Caco-2 (cell line): ENCODE data around the gene LHPP. TPM values are rescaled to one million over a fixed set of nuclear protein-coding genes. Genes with fewer than 3 reads are reported as not detected.

Experiments
- BruUV-seq: library from RNA; stranded (reverse); fragments of 400-500 nt; replicated peaks from 2 replicates; lab custom pipeline; 2021; lab: Mats Ljungman, UMichigan
- CTCF ChIA-PET: fragments of 300-600 bp; sonication (Branson Sonifier 250); formaldehyde crosslinking; loops from one replicate; lab custom pipeline; 2022; ENCODE audit warnings: antibody characterized with exemption; lab: Charles Lee
- POLR2A ChIA-PET: fragments of 300-600 bp; sonication (Branson Sonifier 250); formaldehyde crosslinking; loops from one replicate; lab custom pipeline; 2022; ENCODE audit warnings: antibody characterized with exemption; lab: Charles Lee
- DNase-seq, 2 experiments: peaks; one replicate each; pipeline versions ENCODE4 v3.0.0 to v3.0.0-alpha.2; 2020 to 2022
- H3K27me3 ChIP-seq: replicated peaks from 2 replicates; pipeline ENCODE4 v1.6.0; 2011; ENCODE audit warnings: low read length; ENCODE audit not compliant: control insufficient read depth, insufficient read depth
- H3K36me3 ChIP-seq: 2 replicates; pipeline ENCODE4 v1.5.1; 2011; ENCODE audit warnings: low read length; ENCODE audit not compliant: control insufficient read depth, insufficient read depth
- H3K4me1 ChIP-seq: fragments of 250-450 bp; sonication (Bioruptor Pico); 2 replicates; pipeline ENCODE4 v1.5.1; 2020; ENCODE audit warnings: mild to moderate bottlenecking
- H3K4me3 ChIP-seq: 2 replicates; pipeline ENCODE4 v1.5.1; 2011; ENCODE audit warnings: low read depth, mild to moderate bottlenecking, control low read depth, low read length
- H3K9me3 ChIP-seq: fragments of 250-450 bp; sonication (Bioruptor Pico); 2 replicates; pipeline ENCODE4 v1.5.1; 2020; ENCODE audit warnings: mild to moderate bottlenecking, moderate library complexity
- H3K27ac Mint-ChIP-seq: one replicate; pipeline ENCODE4 v1.8.0; 2022; ENCODE audit warnings: mixed read lengths; ENCODE audit not compliant: unreplicated experiment
- H3K27me3 Mint-ChIP-seq: one replicate; pipeline ENCODE4 v1.8.0; 2022; ENCODE audit warnings: mixed read lengths; ENCODE audit not compliant: insufficient read depth, unreplicated experiment
- H3K36me3 Mint-ChIP-seq: one replicate; pipeline ENCODE4 v1.8.0; 2022; ENCODE audit warnings: mild to moderate bottlenecking, mixed read lengths; ENCODE audit not compliant: insufficient read depth, unreplicated experiment
- H3K4me1 Mint-ChIP-seq: one replicate; pipeline ENCODE4 v1.8.0; 2022; ENCODE audit warnings: low read depth, mixed read lengths; ENCODE audit not compliant: unreplicated experiment
- H3K4me3 Mint-ChIP-seq: one replicate; pipeline ENCODE4 v1.8.0; 2022; ENCODE audit warnings: mild to moderate bottlenecking, moderate library complexity, mixed read lengths; ENCODE audit not compliant: unreplicated experiment
- H3K9me3 Mint-ChIP-seq: one replicate; pipeline ENCODE4 v1.8.0; 2022; ENCODE audit warnings: mixed read lengths; ENCODE audit not compliant: unreplicated experiment
- intact Hi-C: fragments of 100-400 bp; cut with micrococcal nuclease; formaldehyde crosslinking; loops from one replicate; pipeline ENCODE4 v1.10.0; 2022; ENCODE audit not compliant: unreplicated experiment
- total RNA-seq: library from RNA; stranded (reverse); gene quantifications from 2 replicates; pipeline ENCODE4 v1.2.3, GENCODE V29; 2022
- TF ChIP-seq, protein P1 (sequence below), 2 experiments: fragments of 200-600 bp in 1 of 2; IDR thresholded peaks; 1 replicate in 1 of 2; 2 replicates in 1 of 2; pipeline versions ENCODE4 v1.5.1 to v1.8.0; 2011 to 2022; ENCODE audit warnings: antibody characterized with exemption in 1 of 2, control low read depth in 1 of 2, inconsistent platforms in 1 of 2, low read depth in 1 of 2, low read length in 1 of 2, mild to moderate bottlenecking in 1 of 2, moderate library complexity in 1 of 2; ENCODE audit not compliant: insufficient read depth in 1 of 2, severe bottlenecking in 1 of 2, unreplicated experiment in 1 of 2

LHPP gene
- total RNA-seq, 1 experiment from 2014 or later: 15.9 TPM

DNA sequence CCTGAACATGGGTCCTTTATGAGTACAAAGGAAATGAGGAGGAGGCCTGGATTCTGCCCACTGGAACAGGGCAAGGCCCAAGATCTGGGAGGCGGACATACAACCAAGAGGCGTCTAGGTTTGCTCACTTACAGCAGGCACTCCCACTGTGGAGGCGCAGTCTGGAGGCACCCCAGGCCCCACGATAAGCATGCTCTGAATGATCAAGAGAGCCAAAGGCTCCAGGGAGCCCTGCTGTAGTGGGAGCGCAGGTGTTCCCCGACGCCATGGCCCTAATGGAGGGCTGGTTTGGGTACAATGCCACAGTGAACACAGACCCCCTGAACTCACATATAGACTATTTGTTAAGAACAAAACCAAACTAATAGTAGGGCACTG, 194.5 kb downstream of the LHPP start:
- no peaks in the 10 kb centered on the region for H3K9me3 Mint-ChIP-seq
- no peaks in the 10 kb centered on the region for H3K9me3 ChIP-seq
- no peak overlapping the region for H3K4me3 Mint-ChIP-seq
- no peak overlapping the region for H3K4me3 ChIP-seq
- no peaks in the 10 kb centered on the region for H3K36me3 Mint-ChIP-seq
- no peak for DNase-seq
- intact Hi-C loops: no loop called here
- H3K27ac Mint-ChIP-seq: no peak overlapping the region
- no peaks in the 10 kb centered on the region for H3K27me3 ChIP-seq
- no peaks in the 10 kb centered on the region for H3K36me3 ChIP-seq
- POLR2A ChIA-PET: no interaction called here
- peaks cover 7% of the 10 kb centered on the region for H3K4me1 Mint-ChIP-seq
- CTCF ChIA-PET: no interaction called here
- H3K4me1 ChIP-seq: no peaks in the 10 kb centered on the region; the same call in 1 of the 2 replicates
- TF ChIP-seq, protein P1, sequence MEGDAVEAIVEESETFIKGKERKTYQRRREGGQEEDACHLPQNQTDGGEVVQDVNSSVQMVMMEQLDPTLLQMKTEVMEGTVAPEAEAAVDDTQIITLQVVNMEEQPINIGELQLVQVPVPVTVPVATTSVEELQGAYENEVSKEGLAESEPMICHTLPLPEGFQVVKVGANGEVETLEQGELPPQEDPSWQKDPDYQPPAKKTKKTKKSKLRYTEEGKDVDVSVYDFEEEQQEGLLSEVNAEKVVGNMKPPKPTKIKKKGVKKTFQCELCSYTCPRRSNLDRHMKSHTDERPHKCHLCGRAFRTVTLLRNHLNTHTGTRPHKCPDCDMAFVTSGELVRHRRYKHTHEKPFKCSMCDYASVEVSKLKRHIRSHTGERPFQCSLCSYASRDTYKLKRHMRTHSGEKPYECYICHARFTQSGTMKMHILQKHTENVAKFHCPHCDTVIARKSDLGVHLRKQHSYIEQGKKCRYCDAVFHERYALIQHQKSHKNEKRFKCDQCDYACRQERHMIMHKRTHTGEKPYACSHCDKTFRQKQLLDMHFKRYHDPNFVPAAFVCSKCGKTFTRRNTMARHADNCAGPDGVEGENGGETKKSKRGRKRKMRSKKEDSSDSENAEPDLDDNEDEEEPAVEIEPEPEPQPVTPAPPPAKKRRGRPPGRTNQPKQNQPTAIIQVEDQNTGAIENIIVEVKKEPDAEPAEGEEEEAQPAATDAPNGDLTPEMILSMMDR (IDR thresholded peaks at IDR 0.05; ENCODE audit: insufficient read depth in 1 of 2, low read depth in 1 of 2, low read length in 1 of 2, severe bottlenecking in 1 of 2, unreplicated experiment in 1 of 2): no peak
- BruUV-seq: no TSS peak
- no peaks in the 10 kb centered on the region for H3K27me3 Mint-ChIP-seq

DNA sequence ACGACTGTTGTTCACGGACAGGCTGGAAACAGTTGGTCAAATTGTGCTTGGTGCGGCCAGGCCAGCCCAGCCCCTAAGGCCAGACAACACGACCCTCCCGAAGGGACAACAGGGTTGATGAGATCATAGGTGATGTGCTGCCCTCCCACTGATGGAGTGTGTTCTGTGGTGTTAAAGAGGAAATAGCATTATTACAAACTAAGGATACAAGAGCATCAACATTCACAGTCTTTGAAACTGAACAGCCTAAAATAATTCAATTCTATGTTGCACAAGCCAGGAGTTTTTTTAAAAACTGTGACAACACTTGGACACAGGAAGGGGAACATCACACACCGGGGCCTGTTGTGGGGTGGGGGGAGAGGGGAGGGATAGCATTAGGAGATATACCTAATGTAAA, 194.9 kb downstream of the LHPP start:
- no peaks in the 10 kb centered on the region; the same call in 1 of the 2 replicates for H3K4me1 ChIP-seq
- ChIA-PET POLR2A (no interaction called here), CTCF (no interaction called here)
- no peak for DNase-seq
- H3K4me3 ChIP-seq: no peak overlapping the region
- no peak overlapping the region for H3K4me3 Mint-ChIP-seq
- no TSS peak for BruUV-seq
- no peaks in the 10 kb centered on the region for H3K9me3 ChIP-seq
- no peaks in the 10 kb centered on the region for H3K9me3 Mint-ChIP-seq
- H3K36me3 ChIP-seq: no peaks in the 10 kb centered on the region
- TF ChIP-seq, protein P1 (IDR thresholded peaks at IDR 0.05; ENCODE audit: insufficient read depth in 1 of 2, low read depth in 1 of 2, low read length in 1 of 2, severe bottlenecking in 1 of 2, unreplicated experiment in 1 of 2): no peak
- H3K36me3 Mint-ChIP-seq: no peaks in the 10 kb centered on the region
- H3K27me3 Mint-ChIP-seq: no peaks in the 10 kb centered on the region
- H3K4me1 Mint-ChIP-seq: peaks cover 7% of the 10 kb centered on the region
- no peaks in the 10 kb centered on the region for H3K27me3 ChIP-seq
- no peak overlapping the region for H3K27ac Mint-ChIP-seq
- intact Hi-C loops: no loop called here

DNA sequence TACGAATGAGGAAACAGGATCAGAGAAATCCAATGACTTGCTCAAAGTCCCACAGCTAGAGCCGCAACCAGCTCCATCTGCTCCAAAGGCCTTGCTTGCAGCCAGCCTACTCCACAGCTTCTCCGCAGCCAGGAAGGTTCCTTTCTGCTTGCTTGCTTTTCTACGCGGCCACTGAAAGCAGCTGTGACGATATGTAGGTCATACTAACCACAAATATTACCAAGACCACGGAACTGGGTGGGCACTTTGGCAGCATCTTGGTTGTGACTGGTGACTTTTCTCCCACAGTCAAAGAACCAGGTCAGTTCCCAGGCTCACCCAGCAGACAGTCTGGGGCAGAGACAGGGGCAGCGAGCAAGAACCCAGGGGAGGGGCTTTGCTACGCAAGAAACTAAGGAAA, 196.2 kb downstream of the LHPP start:
- no peak for DNase-seq
- Mint-ChIP-seq H3K27me3 (no peaks in the 10 kb centered on the region), H3K27ac (no peak overlapping the region), H3K4me3 (no peak overlapping the region), H3K36me3 (no peaks in the 10 kb centered on the region), H3K9me3 (no peaks in the 10 kb centered on the region), H3K4me1 (peaks cover 7% of the 10 kb centered on the region)
- no peaks in the 10 kb centered on the region for H3K36me3 ChIP-seq
- TF ChIP-seq, protein P1 (IDR thresholded peaks at IDR 0.05; ENCODE audit: insufficient read depth in 1 of 2, low read depth in 1 of 2, low read length in 1 of 2, severe bottlenecking in 1 of 2, unreplicated experiment in 1 of 2): no peak
- BruUV-seq: no TSS peak
- CTCF ChIA-PET: no interaction called here
- H3K27me3 ChIP-seq: no peaks in the 10 kb centered on the region
- H3K4me1 ChIP-seq: no peaks in the 10 kb centered on the region
- no peaks in the 10 kb centered on the region for H3K9me3 ChIP-seq
- POLR2A ChIA-PET: no interaction called here
- no peak overlapping the region for H3K4me3 ChIP-seq
- intact Hi-C loops: no loop called here
